Calu3 (cell line): ENCODE measurements around the gene MFN1. TPM values are rescaled to one million over a fixed set of nuclear protein-coding genes. Genes with fewer than 3 reads are reported as not detected.
A peak's percentile ranks its signal among the peaks of the same experiment; 100 is the strongest.

ENCODE experiments used
- BruUV-seq: library from RNA; stranded (reverse); fragments of 400-500 nt; replicated peaks from 2 replicates; lab custom pipeline; 2021; lab: Mats Ljungman, UMichigan
- CTCF ChIA-PET: fragments of 300-600 bp; sonication (Branson Sonifier 250); formaldehyde crosslinking; loops from one replicate; lab custom pipeline; 2022; ENCODE audit warnings: antibody characterized with exemption; lab: Charles Lee
- DNase-seq: peaks from one replicate; pipeline ENCODE4 v3.0.0; 2022
- H3K27ac Mint-ChIP-seq: one replicate; pipeline ENCODE4 v1.8.0; 2022; ENCODE audit warnings: mixed read lengths; ENCODE audit not compliant: unreplicated experiment
- H3K27me3 Mint-ChIP-seq: one replicate; pipeline ENCODE4 v1.8.0; 2022; ENCODE audit warnings: mixed read lengths; ENCODE audit not compliant: unreplicated experiment
- H3K36me3 Mint-ChIP-seq: one replicate; pipeline ENCODE4 v1.8.0; 2022; ENCODE audit warnings: mild to moderate bottlenecking, moderate library complexity, mixed read lengths; ENCODE audit not compliant: insufficient read depth, unreplicated experiment
- H3K4me1 Mint-ChIP-seq: one replicate; pipeline ENCODE4 v1.8.0; 2022; ENCODE audit warnings: mild to moderate bottlenecking, low read depth, mixed read lengths; ENCODE audit not compliant: unreplicated experiment
- H3K4me3 Mint-ChIP-seq: one replicate; pipeline ENCODE4 v1.8.0; 2022; ENCODE audit warnings: mild to moderate bottlenecking, low read depth, moderate library complexity, mixed read lengths; ENCODE audit not compliant: unreplicated experiment
- H3K9me3 Mint-ChIP-seq: one replicate; pipeline ENCODE4 v1.8.0; 2022; ENCODE audit warnings: low read depth, mixed read lengths; ENCODE audit not compliant: unreplicated experiment
- CTCF ChIP-seq: fragments of 200-600 bp; IDR thresholded peaks from one replicate; pipeline ENCODE4 v1.8.0; 2022; ENCODE audit warnings: antibody characterized with exemption; ENCODE audit not compliant: unreplicated experiment
- intact Hi-C: fragments of 100-400 bp; cut with micrococcal nuclease; formaldehyde crosslinking; loops from one replicate; pipeline ENCODE4 v1.10.0; 2022; ENCODE audit not compliant: unreplicated experiment
- total RNA-seq: library from RNA; stranded (reverse); gene quantifications from 2 replicates; pipeline ENCODE4 v1.2.3, GENCODE V29; 2022

Gene MFN1
- total RNA-seq, 1 experiment from 2014 or later, result 79.9 TPM

GRCh38 chr3:179322286-179323196, 25.0 kb upstream of the MFN1 start, which contains the start of gene ZNF639:
Gene ZNF639, plus strand, starts transcription at chr3:179323031. Its CDS starts 5,263 bp downstream, at chr3:179328294.
- no TSS peak for BruUV-seq

GRCh38 chr3:179323197-179324110, 24.1 kb upstream of the MFN1 start:
- no peaks in the 10 kb centered on the region for H3K27me3 Mint-ChIP-seq
- peak; percentile 72 for DNase-seq
- H3K36me3 Mint-ChIP-seq, result peaks cover 48% of the 10 kb centered on the region
- intact Hi-C loops, result loop anchor here (2.0 to 5.0 kb wide), 3 partner anchors 23 to 356 kb away; partner anchors contain the start of gene MFN1
- peaks cover 30% of the 10 kb centered on the region for H3K4me1 Mint-ChIP-seq
- no peak for TF ChIP-seq CTCF
- H3K27ac Mint-ChIP-seq, result peak overlapping the region; percentile 75
- CTCF ChIA-PET, result interaction anchor here (0.5 to 1.2 kb wide), 4 partner anchors 23 to 253 kb away, joined by 3 to 4 read pairs (median 4); partner anchors contain the start of gene ACTL6A
- H3K9me3 Mint-ChIP-seq, result no peaks in the 10 kb centered on the region
- no TSS peak for BruUV-seq
- peak overlapping the region; percentile 85 for H3K4me3 Mint-ChIP-seq

More at GRCh38 chr3:179322286-179323196, 25.0 kb upstream of the MFN1 start, which contains the start of gene ZNF639:
- intact Hi-C loops, result loop anchor here (2.0 to 5.0 kb wide), 2 partner anchors 236 to 355 kb away; no protein-coding TSS in a partner anchor
- peak within 1 kb of the TSS; percentile 75 for H3K27ac Mint-ChIP-seq
- peak; percentile 94 for DNase-seq
- CTCF ChIA-PET, result interaction anchor here (0.7 to 1.7 kb wide), 5 partner anchors 24 to 240 kb away, joined by 3 to 6 read pairs (median 4); partner anchors contain the start of genes ACTL6A and MFN1
- peak; percentile 99 for TF ChIP-seq CTCF
- no peaks in the 10 kb centered on the region for H3K27me3 Mint-ChIP-seq
- peak within 1 kb of the TSS; percentile 85 for H3K4me3 Mint-ChIP-seq
- peaks cover 39% of the 10 kb centered on the region for H3K36me3 Mint-ChIP-seq
- peaks cover 30% of the 10 kb centered on the region for H3K4me1 Mint-ChIP-seq
- no peaks in the 10 kb centered on the region for H3K9me3 Mint-ChIP-seq

GRCh38 chr3:179324270-179324754, 23.2 kb upstream of the MFN1 start:
- CTCF ChIA-PET, result interaction anchor here (0.6 to 1.2 kb wide), 3 partner anchors 146 to 253 kb away, joined by 3 to 5 read pairs (median 4); no protein-coding TSS in a partner anchor
- no peak for TF ChIP-seq CTCF
- Mint-ChIP-seq H3K4me3 (peak overlapping the region; percentile 85), H3K27me3 (no peaks in the 10 kb centered on the region), H3K27ac (peak overlapping the region; percentile 75), H3K4me1 (peaks cover 30% of the 10 kb centered on the region), H3K36me3 (peaks cover 57% of the 10 kb centered on the region), H3K9me3 (no peaks in the 10 kb centered on the region)
- intact Hi-C loops, result loop anchor here (2.0 to 5.0 kb wide), 2 partner anchors 22 to 357 kb away; partner anchors contain the start of gene MFN1
- TSS peak; percentile 55 for BruUV-seq
- no peak for DNase-seq
